B cell (primary cell): ENCODE results near the gene GSG1L. TPM values are rescaled to one million over a fixed set of nuclear protein-coding genes. Genes with fewer than 3 reads are reported as not detected.

ENCODE experiments used
- ATAC-seq: fragments of 200-7000 bp; cut with Tn5 transposase; one replicate; pipeline ENCODE4 v1.10.0; 2021; ENCODE audit warnings: low read depth, mild to moderate bottlenecking, moderate number of reproducible peaks, moderate library complexity
- CTCF ChIA-PET: fragments of 350-600 bp; sonication (Branson Sonifier 250); formaldehyde crosslinking; loops from one replicate; lab custom pipeline; 2021; ENCODE audit warnings: antibody characterized with exemption, inconsistent platforms; lab: Charles Lee
- POLR2A ChIA-PET: fragments of 350-600 bp; sonication (Branson Sonifier 250); formaldehyde crosslinking; loops from one replicate; lab custom pipeline; 2021; ENCODE audit warnings: antibody characterized with exemption; lab: Charles Lee
- DNase-seq: peaks from one replicate; pipeline ENCODE4 v3.0.0; 2013
- H2AFZ ChIP-seq: 2 replicates; pipeline ENCODE4 v1.6.1; 2012; ENCODE audit warnings: mild to moderate bottlenecking, low read depth, low read length; ENCODE audit not compliant: insufficient read depth, poor library complexity, severe bottlenecking
- H3K27ac ChIP-seq, 2 donors: 1 replicate in 1 of 2; 2 replicates in 1 of 2; pipeline ENCODE4 v1.5.1; 2012 to 2013; ENCODE audit warnings: low read length in 2 of 2, mild to moderate bottlenecking in 2 of 2, moderate library complexity in 1 of 2
- H3K27me3 ChIP-seq, 4 experiments: fragments of 200-600 bp in 1 of 4; sonication (generic) in 1 of 4; replicated peaks in 1 of 4; 1 replicate in 2 of 4; 2 replicates in 2 of 4; pipeline versions ENCODE4 v1.6.1 to v1.7.0; 2013 to 2016; ENCODE audit warnings: low read length in 3 of 4, mild to moderate bottlenecking in 2 of 4, mixed read lengths in 1 of 4, moderate library complexity in 1 of 4; ENCODE audit not compliant: insufficient read depth in 4 of 4, control insufficient read depth in 3 of 4; ENCODE audit errors: control extremely low read depth in 1 of 4
- H3K36me3 ChIP-seq, 2 experiments: replicated peaks in 1 of 2; 1 replicate in 1 of 2; 2 replicates in 1 of 2; pipeline versions ENCODE4 v1.6.1 to v1.7.1; 2013; ENCODE audit warnings: low read length in 1 of 2; ENCODE audit not compliant: insufficient read depth in 2 of 2, control insufficient read depth in 1 of 2; ENCODE audit errors: control extremely low read depth in 1 of 2, extremely low read depth in 1 of 2
- H3K4me1 ChIP-seq, 2 donors: fragments of 200-600 bp in 1 of 2; sonication (generic) in 1 of 2; 1 replicate in 1 of 2; 2 replicates in 1 of 2; pipeline versions ENCODE4 v1.5.1 to v1.6.1; 2013 to 2017; ENCODE audit warnings: low read length in 2 of 2; ENCODE audit not compliant: control insufficient read depth in 2 of 2, insufficient read depth in 2 of 2
- H3K4me2 ChIP-seq: replicated peaks from 2 replicates; pipeline ENCODE3; 2012; ENCODE audit warnings: mild to moderate bottlenecking, low read depth, low read length; ENCODE audit not compliant: poor library complexity, severe bottlenecking
- H3K4me3 ChIP-seq, 5 experiments: fragments of 200-600 bp in 1 of 5; sonication (generic) in 1 of 5; 1 replicate in 3 of 5; 2 replicates in 2 of 5; pipeline versions ENCODE4 v1.5.1 to v1.7.0; 2011 to 2016; ENCODE audit warnings: low read length in 4 of 5, mild to moderate bottlenecking in 4 of 5, low read depth in 2 of 5, control low read depth in 1 of 5, moderate library complexity in 1 of 5; ENCODE audit not compliant: insufficient read depth in 1 of 5; ENCODE audit errors: control extremely low read depth in 1 of 5, extremely low read depth in 1 of 5
- H3K79me2 ChIP-seq: fragments of 200-600 bp; sonication (generic); one replicate; pipeline ENCODE4 v1.6.0; 2016; ENCODE audit warnings: low read length; ENCODE audit not compliant: control insufficient read depth, insufficient read depth
- H3K9ac ChIP-seq: fragments of 200-600 bp; sonication (generic); 2 replicates; pipeline ENCODE4 v1.6.1; 2017; ENCODE audit warnings: mild to moderate bottlenecking, low read length, moderate library complexity
- H3K9me3 ChIP-seq, 3 donors: one replicate each; pipeline versions ENCODE4 v1.6.1 to v1.7.1; 2013; ENCODE audit warnings: low read length in 2 of 3; ENCODE audit not compliant: control insufficient read depth in 2 of 3, insufficient read depth in 1 of 3; ENCODE audit errors: control extremely low read depth in 1 of 3
- H4K20me1 ChIP-seq: 2 replicates; pipeline ENCODE4 v1.6.0; 2012; ENCODE audit warnings: mild to moderate bottlenecking, low read length; ENCODE audit not compliant: insufficient read depth, control insufficient read depth, poor library complexity, severe bottlenecking
- H3K27ac Mint-ChIP-seq: one replicate; pipeline ENCODE4 v1.8.0; 2021; ENCODE audit warnings: mixed read lengths
- H3K27me3 Mint-ChIP-seq: one replicate; pipeline ENCODE4 v1.8.0; 2021; ENCODE audit warnings: mixed read lengths
- H3K4me1 Mint-ChIP-seq: one replicate; pipeline ENCODE4 v1.8.0; 2021; ENCODE audit warnings: mixed read lengths
- H3K4me3 Mint-ChIP-seq: one replicate; pipeline ENCODE4 v1.8.0; 2021; ENCODE audit warnings: mixed read lengths
- H3K9me3 Mint-ChIP-seq: one replicate; pipeline ENCODE4 v1.8.0; 2022; ENCODE audit warnings: mixed read lengths; ENCODE audit not compliant: insufficient read depth
- EZH2 ChIP-seq: IDR thresholded peaks from 2 replicates; pipeline ENCODE4 v1.6.1; 2012; ENCODE audit warnings: borderline replicate concordance, low read depth, mild to moderate bottlenecking, moderate library complexity, low read length; ENCODE audit not compliant: insufficient read depth, poor library complexity, severe bottlenecking
- WGBS: methylation state at CpG from one replicate; pipeline ENCODE4 v1.1.5; 2013; ENCODE audit warnings: missing lambda C conversion rate; ENCODE audit not compliant: insufficient coverage; 5-methylcytosine and 5-hydroxymethylcytosine counted together
- intact Hi-C: fragments of 100-400 bp; cut with micrococcal nuclease; formaldehyde crosslinking; loops from one replicate; pipeline ENCODE4 v1.10.0; 2022
- polyA plus RNA-seq: library from polyadenylated mRNA; depleted of rRNA; stranded (reverse); fragments of >200 nt; gene quantifications from 2 replicates; pipeline ENCODE4 v1.2.3, GENCODE V29; 2012
- total RNA-seq, 2 donors: library from RNA; stranded (reverse); fragments of 120-200 nt in 1 of 2; gene quantifications; 1 replicate in 1 of 2; 2 replicates in 1 of 2; pipeline versions ENCODE4 v1.2.3 to v1.2.4, GENCODE V29; 2013 to 2022
- TF ChIP-seq, protein P1 (sequence below): fragments of 200-600 bp; IDR thresholded peaks from one replicate; pipeline ENCODE4 v1.8.0; 2022; ENCODE audit warnings: antibody characterized with exemption, mild to moderate bottlenecking

Gene GSG1L
- total and polyA plus RNA-seq, 2 donors (not counting 1 experiment from before 2014, with no cell fraction given): 0.01 TPM; not detected in 1

DNA sequence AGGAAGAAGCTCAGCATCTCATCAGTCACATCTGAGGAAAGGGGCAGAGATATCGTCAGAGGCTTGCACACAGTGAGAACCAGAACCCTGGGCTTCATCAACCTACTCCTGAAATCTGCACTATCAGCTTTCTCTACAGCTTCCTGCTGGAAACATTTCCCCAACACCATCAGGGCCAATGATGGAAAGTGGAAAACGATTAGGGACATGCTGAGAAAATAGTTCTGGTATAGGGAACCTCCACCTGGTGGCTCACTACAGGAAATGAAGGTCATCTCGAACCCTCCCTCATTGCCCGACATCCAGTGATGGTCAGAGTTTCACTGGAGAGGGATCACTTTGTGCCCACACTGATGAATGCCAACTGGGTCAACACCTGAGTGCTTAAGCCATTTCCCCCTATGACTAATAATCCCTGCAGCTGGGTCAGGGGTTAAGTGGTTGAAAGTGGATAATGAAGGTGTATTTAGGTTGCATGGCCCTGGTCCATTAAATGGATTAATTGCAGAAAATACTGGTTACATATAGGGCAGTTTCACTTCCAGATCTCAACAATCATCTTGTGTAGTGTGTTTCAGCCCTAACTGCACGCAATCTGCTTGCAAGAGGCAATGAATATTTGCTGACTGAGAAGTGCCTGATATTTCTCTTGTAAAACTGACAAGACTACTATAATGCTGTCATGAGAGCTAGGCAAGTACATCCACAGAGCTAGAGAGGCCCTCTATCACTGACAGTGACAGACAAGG, 43.1 kb upstream of the GSG1L start:
- no peak overlapping the region for H3K27ac Mint-ChIP-seq
- Histone ChIP-seq H4K20me1 (peaks cover 55% of the 10 kb centered on the region), H3K9me3 (no peaks in the 10 kb centered on the region), H3K4me3 (no peak overlapping the region), H2AFZ (no peak overlapping the region), H3K4me2 (no peak overlapping the region), H3K27me3 (no peaks in the 10 kb centered on the region), H3K79me2 (peaks cover 11% of the 10 kb centered on the region), H3K9ac (no peak overlapping the region), H3K27ac (no peak overlapping the region), H3K36me3 (peaks cover 10 to 98% of the 10 kb centered on the region in 2 experiments), H3K4me1 (no peaks in the 10 kb centered on the region)
- H3K4me1 Mint-ChIP-seq: no peaks in the 10 kb centered on the region
- no peaks in the 10 kb centered on the region for H3K9me3 Mint-ChIP-seq
- intact Hi-C loops: no loop called here
- no peak for ATAC-seq
- CTCF ChIA-PET: no interaction called here
- POLR2A ChIA-PET: no interaction called here
- TF ChIP-seq EZH2: no peak
- TF ChIP-seq, protein P1, sequence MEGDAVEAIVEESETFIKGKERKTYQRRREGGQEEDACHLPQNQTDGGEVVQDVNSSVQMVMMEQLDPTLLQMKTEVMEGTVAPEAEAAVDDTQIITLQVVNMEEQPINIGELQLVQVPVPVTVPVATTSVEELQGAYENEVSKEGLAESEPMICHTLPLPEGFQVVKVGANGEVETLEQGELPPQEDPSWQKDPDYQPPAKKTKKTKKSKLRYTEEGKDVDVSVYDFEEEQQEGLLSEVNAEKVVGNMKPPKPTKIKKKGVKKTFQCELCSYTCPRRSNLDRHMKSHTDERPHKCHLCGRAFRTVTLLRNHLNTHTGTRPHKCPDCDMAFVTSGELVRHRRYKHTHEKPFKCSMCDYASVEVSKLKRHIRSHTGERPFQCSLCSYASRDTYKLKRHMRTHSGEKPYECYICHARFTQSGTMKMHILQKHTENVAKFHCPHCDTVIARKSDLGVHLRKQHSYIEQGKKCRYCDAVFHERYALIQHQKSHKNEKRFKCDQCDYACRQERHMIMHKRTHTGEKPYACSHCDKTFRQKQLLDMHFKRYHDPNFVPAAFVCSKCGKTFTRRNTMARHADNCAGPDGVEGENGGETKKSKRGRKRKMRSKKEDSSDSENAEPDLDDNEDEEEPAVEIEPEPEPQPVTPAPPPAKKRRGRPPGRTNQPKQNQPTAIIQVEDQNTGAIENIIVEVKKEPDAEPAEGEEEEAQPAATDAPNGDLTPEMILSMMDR: no peak
- DNase-seq: no peak
- 90% methylated on average over 3 of the region's 5 CpGs for WGBS
- H3K27me3 Mint-ChIP-seq: no peaks in the 10 kb centered on the region
- no peak overlapping the region for H3K4me3 Mint-ChIP-seq

DNA sequence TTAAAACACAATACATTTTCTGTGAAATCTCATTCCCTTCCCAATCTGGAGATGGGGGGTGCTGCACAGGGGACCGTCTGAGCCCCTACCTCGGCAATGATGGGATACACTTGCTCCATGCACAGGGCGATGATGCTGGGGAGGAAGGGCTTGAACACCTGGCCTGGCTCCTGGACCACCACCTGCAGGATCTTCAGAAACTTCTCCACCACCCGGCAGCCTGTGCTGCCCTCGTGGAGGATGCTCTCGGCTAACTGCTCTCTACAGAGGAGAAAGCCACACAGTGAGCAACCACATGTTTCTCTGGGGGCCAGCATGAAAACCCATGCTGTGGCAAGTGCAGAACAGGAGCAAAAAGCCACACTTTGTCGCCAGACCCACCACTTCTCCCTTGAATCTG, 42.4 kb upstream of the GSG1L start:
- no peaks in the 10 kb centered on the region for H3K4me1 ChIP-seq
- ChIA-PET CTCF (no interaction called here), POLR2A (no interaction called here)

More for the DNA sequence above, 42.4 kb upstream of the GSG1L start:
- H3K27me3 Mint-ChIP-seq: no peaks in the 10 kb centered on the region
- H3K27ac Mint-ChIP-seq: no peak overlapping the region
- Histone ChIP-seq H4K20me1 (peaks cover 55% of the 10 kb centered on the region), H3K9me3 (no peaks in the 10 kb centered on the region), H3K9ac (no peak overlapping the region), H3K4me2 (no peak overlapping the region), H3K27ac (no peak overlapping the region), H2AFZ (no peak overlapping the region), H3K36me3 (peaks cover 10 to 98% of the 10 kb centered on the region in 2 experiments), H3K79me2 (peaks cover 7% of the 10 kb centered on the region), H3K4me3 (no peak overlapping the region), H3K27me3 (no peaks in the 10 kb centered on the region)
- H3K4me1 Mint-ChIP-seq: no peaks in the 10 kb centered on the region
- no peak for ATAC-seq
- no peak for DNase-seq
- no peak overlapping the region for H3K4me3 Mint-ChIP-seq
- intact Hi-C loops: no loop called here
- H3K9me3 Mint-ChIP-seq: no peaks in the 10 kb centered on the region
- 96% methylated on average over 4 of the region's 7 CpGs for WGBS
- TF ChIP-seq, protein P1: no peak
- TF ChIP-seq EZH2: no peak
